HCT116 (cell line): ENCODE results near the gene TTBK1. TPM values are rescaled to one million over a fixed set of nuclear protein-coding genes. Genes with fewer than 3 reads are reported as not detected.

Source experiments
- ATAC-seq: fragments of 200-7000 bp; cut with Tn5 transposase; 2 replicates; pipeline ENCODE4 v1.9.1; 2020; ENCODE audit warnings: mild to moderate bottlenecking, moderate library complexity
- BruUV-seq: library from RNA; stranded (reverse); fragments of 400-500 nt; replicated peaks from 2 replicates; lab custom pipeline; 2021; lab: Mats Ljungman, UMichigan
- CTCF ChIA-PET: fragments of 300-600 bp; sonication (Branson Sonifier 250); formaldehyde crosslinking; loops from one replicate; lab custom pipeline; 2021; ENCODE audit warnings: antibody characterized with exemption; lab: Charles Lee
- POLR2A ChIA-PET: fragments of 300-600, 350-600 bp; sonication (Branson Sonifier 250); formaldehyde crosslinking; loops from one replicate; lab custom pipeline; 2021; ENCODE audit warnings: antibody characterized with exemption; lab: Charles Lee
- RAD21 ChIA-PET, 2 experiments: fragments of 300-600 bp; sonication (Branson Sonifier 250); formaldehyde crosslinking; loops; one replicate each; lab custom pipeline; 2023; ENCODE audit warnings: low total read pairs in 2 of 2; ENCODE audit not compliant: uncharacterized antibody in 2 of 2, unreplicated experiment in 2 of 2, low non-redundant PET in 1 of 2; lab: Charles Lee
- DNase-seq: peaks from one replicate; pipeline ENCODE4 v3.0.0-alpha.2; 2010; ENCODE audit warnings: low read depth, low spot score
- H2AFZ ChIP-seq: fragments of 200-600 bp; shearing (Covaris generic), sonication (generic); 2 replicates; pipeline ENCODE4 v1.6.1; 2017; ENCODE audit warnings: low read depth, mixed run types, mixed read lengths, antibody characterized with exemption, low read length; ENCODE audit not compliant: poor library complexity, severe bottlenecking
- H3K27ac ChIP-seq: 2 replicates; pipeline ENCODE4 v1.5.1; 2012; ENCODE audit warnings: low read depth, low read length
- H3K27me3 ChIP-seq: fragments of 200-600 bp; sonication (generic); 2 replicates; pipeline ENCODE4 v1.6.1; 2016; ENCODE audit warnings: mixed run types, low read length, mixed read lengths; ENCODE audit not compliant: insufficient read depth
- H3K36me3 ChIP-seq, 2 experiments: fragments of 200-500 bp in 1 of 2; fragments of 200-600 bp in 1 of 2; sonication (Bioruptor generic) in 1 of 2; sonication (generic) in 1 of 2; 2 replicates each; pipeline versions ENCODE4 v1.5.1 to v1.6.1; 2014 to 2016; ENCODE audit warnings: low read length in 2 of 2, inconsistent platforms in 1 of 2, mixed read lengths in 1 of 2, mixed run types in 1 of 2; ENCODE audit not compliant: insufficient read depth in 2 of 2, control insufficient read depth in 1 of 2
- H3K4me1 ChIP-seq, 2 experiments: fragments of 200-600 bp in 1 of 2; sonication (generic) in 1 of 2; 2 replicates each; pipeline versions ENCODE4 v1.5.1 to v1.6.1; 2012 to 2017; ENCODE audit warnings: low read length in 2 of 2, inconsistent platforms in 1 of 2, mild to moderate bottlenecking in 1 of 2, mixed read lengths in 1 of 2, mixed run types in 1 of 2, moderate library complexity in 1 of 2; ENCODE audit not compliant: insufficient read depth in 2 of 2, control insufficient read depth in 1 of 2
- H3K4me2 ChIP-seq: fragments of 200-600 bp; sonication (generic); 2 replicates; pipeline ENCODE4 v1.6.1; 2017; ENCODE audit warnings: mixed run types, low read length, mixed read lengths
- H3K4me3 ChIP-seq, 2 experiments: fragments of 200-600 bp in 1 of 2; sonication (generic) in 1 of 2; replicated peaks in 1 of 2; 2 replicates each; pipeline ENCODE4 v1.5.1; 2011 to 2016; ENCODE audit warnings: low read length in 2 of 2, control low read depth in 1 of 2, low read depth in 1 of 2, mild to moderate bottlenecking in 1 of 2, mixed read lengths in 1 of 2, mixed run types in 1 of 2
- H3K79me2 ChIP-seq: fragments of 200-600 bp; sonication (generic); 2 replicates; pipeline ENCODE4 v1.6.1; 2017; ENCODE audit warnings: mild to moderate bottlenecking, mixed run types, low read length, moderate library complexity, mixed read lengths; ENCODE audit not compliant: insufficient read depth
- H3K9ac ChIP-seq: fragments of 200-600 bp; sonication (generic); 2 replicates; pipeline ENCODE4 v1.6.1; 2016; ENCODE audit warnings: low read length, mixed read lengths
- H3K9me2 ChIP-seq: fragments of 200-600 bp; sonication (generic), shearing (Covaris generic); 2 replicates; pipeline ENCODE4 v1.6.1; 2017; ENCODE audit warnings: mixed run types, mild to moderate bottlenecking, moderate library complexity; ENCODE audit not compliant: insufficient read depth
- H3K9me3 ChIP-seq, 2 experiments: fragments of 200-500 bp in 1 of 2; fragments of 200-600 bp in 1 of 2; sonication (Bioruptor generic) in 1 of 2; sonication (generic) in 1 of 2; 2 replicates each; pipeline ENCODE4 v1.6.1; 2014 to 2017; ENCODE audit warnings: low read length in 2 of 2, mixed read lengths in 2 of 2, inconsistent platforms in 1 of 2, low read depth in 1 of 2, mild to moderate bottlenecking in 1 of 2, mixed run types in 1 of 2, moderate library complexity in 1 of 2; ENCODE audit not compliant: control insufficient read depth in 1 of 2, insufficient read depth in 1 of 2
- H4K20me1 ChIP-seq: fragments of 200-600 bp; sonication (generic), shearing (Covaris generic); 2 replicates; pipeline ENCODE4 v1.6.1; 2017; ENCODE audit warnings: mixed run types, mild to moderate bottlenecking, moderate library complexity; ENCODE audit not compliant: insufficient read depth
- ELF1 ChIP-seq: IDR thresholded peaks from 2 replicates; pipeline ENCODE4 v1.6.1; 2012; ENCODE audit warnings: low read depth, borderline replicate concordance
- EZH2 ChIP-seq: fragments of 200-600 bp; sonication (generic); IDR thresholded peaks from 2 replicates; pipeline ENCODE4 v1.6.1; 2017; ENCODE audit warnings: antibody characterized with exemption, mixed run types
- FOSL1 ChIP-seq: IDR thresholded peaks from 2 replicates; pipeline ENCODE4 v1.6.1; 2012; ENCODE audit warnings: low read depth
- SIN3A ChIP-seq: IDR thresholded peaks from 2 replicates; pipeline ENCODE4 v1.6.1; 2012; ENCODE audit warnings: low read depth
- TCF7L2 ChIP-seq: IDR thresholded peaks from 2 replicates; pipeline ENCODE4 v1.7.0; 2011; ENCODE audit warnings: borderline replicate concordance, inconsistent platforms; ENCODE audit not compliant: insufficient read depth, insufficient read length; ENCODE audit errors: extremely low read depth
- YY1 ChIP-seq: IDR thresholded peaks from 2 replicates; pipeline ENCODE4 v1.6.1; 2011; ENCODE audit warnings: low read length, low read depth, moderate library complexity, mild to moderate bottlenecking; ENCODE audit not compliant: insufficient replicate concordance; ENCODE audit errors: extremely low read depth
- ZFX ChIP-seq: fragments of 450-650 bp; IDR thresholded peaks from 2 replicates; pipeline ENCODE4 v1.6.1; 2017
- intact Hi-C: fragments of 100-400 bp; cut with micrococcal nuclease; formaldehyde crosslinking; loops from 2 replicates; pipeline ENCODE4 v1.10.0; 2022
- total RNA-seq: library from RNA; stranded (reverse); gene quantifications from one replicate; pipeline ENCODE4 v1.2.1, GENCODE V29; 2021; ENCODE audit not compliant: unreplicated experiment
- TF ChIP-seq, protein P1 (sequence below): IDR thresholded peaks from 2 replicates; pipeline ENCODE4 v1.6.1; 2012
- TF ChIP-seq, protein P2 (sequence below): IDR thresholded peaks from 2 replicates; pipeline ENCODE4 v1.6.1; 2011; ENCODE audit warnings: mild to moderate bottlenecking, low read length, moderate library complexity; ENCODE audit not compliant: insufficient replicate concordance; ENCODE audit errors: extremely low read depth
- TF ChIP-seq, protein P3 (sequence below): IDR thresholded peaks from 2 replicates; pipeline ENCODE4 v1.6.1; 2012

Gene TTBK1
- total RNA-seq, 1 experiment from 2014 or later = not detected

DNA sequence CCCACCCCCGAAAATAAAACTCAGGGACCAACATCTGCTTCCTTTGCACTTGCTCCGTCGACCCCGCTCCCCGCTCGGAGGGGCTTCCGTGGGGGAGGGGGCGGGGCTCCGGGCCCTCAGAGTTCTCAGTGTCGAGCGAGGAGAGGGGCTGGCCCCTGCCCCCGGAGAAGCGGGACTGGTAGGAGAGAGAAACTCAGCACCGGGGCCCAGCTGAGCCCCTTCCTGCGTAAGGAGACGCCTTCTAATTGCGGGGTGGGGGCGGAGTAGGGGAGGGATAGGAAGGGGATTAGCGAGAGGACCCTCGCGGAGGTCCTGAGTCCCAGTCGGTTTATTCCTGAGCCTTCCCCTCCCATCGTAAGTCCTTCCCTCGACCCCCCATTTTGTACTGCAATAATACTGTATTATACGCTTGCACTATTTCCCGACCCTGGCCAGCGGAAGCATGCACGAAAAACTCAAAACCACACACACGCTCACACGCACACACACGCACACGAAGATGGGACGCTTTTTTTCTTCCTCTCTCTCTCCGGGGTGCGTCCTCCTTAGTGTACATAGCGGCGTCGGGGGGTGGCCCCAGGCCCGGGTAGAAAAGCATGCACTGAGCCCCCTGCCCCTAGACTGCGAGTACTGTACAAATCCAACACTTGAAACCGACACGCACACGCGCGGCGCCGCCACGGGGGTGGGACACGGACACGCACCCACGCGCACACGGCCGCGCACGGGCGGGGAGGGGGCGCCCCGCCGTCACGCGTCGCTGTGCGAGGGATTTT, 32.7 kb downstream of the TTBK1 start:
- Histone ChIP-seq H3K4me3 (no peak overlapping the region), H3K4me2 (no peak overlapping the region), H2AFZ (no peak overlapping the region), H3K27ac (no peak overlapping the region), H3K9me2 (no peaks in the 10 kb centered on the region), H3K36me3 (no peaks in the 10 kb centered on the region), H3K9ac (no peak overlapping the region), H3K9me3 (no peaks in the 10 kb centered on the region), H3K4me1 (peaks cover 0 to 12% of the 10 kb centered on the region in 2 experiments; a peak in 2 of 4 replicates), H4K20me1 (no peaks in the 10 kb centered on the region), H3K79me2 (no peaks in the 10 kb centered on the region), H3K27me3 (no peaks in the 10 kb centered on the region)
- ATAC-seq = no peak
- TF ChIP-seq ZFX = no peak
- TF ChIP-seq, protein P1, sequence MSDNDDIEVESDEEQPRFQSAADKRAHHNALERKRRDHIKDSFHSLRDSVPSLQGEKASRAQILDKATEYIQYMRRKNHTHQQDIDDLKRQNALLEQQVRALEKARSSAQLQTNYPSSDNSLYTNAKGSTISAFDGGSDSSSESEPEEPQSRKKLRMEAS = no peak
- TF ChIP-seq FOSL1 = no peak
- no peak for TF ChIP-seq EZH2
- TF ChIP-seq ELF1 = no peak
- TF ChIP-seq YY1 = no peak
- TF ChIP-seq SIN3A = no peak
- TF ChIP-seq, protein P2, sequence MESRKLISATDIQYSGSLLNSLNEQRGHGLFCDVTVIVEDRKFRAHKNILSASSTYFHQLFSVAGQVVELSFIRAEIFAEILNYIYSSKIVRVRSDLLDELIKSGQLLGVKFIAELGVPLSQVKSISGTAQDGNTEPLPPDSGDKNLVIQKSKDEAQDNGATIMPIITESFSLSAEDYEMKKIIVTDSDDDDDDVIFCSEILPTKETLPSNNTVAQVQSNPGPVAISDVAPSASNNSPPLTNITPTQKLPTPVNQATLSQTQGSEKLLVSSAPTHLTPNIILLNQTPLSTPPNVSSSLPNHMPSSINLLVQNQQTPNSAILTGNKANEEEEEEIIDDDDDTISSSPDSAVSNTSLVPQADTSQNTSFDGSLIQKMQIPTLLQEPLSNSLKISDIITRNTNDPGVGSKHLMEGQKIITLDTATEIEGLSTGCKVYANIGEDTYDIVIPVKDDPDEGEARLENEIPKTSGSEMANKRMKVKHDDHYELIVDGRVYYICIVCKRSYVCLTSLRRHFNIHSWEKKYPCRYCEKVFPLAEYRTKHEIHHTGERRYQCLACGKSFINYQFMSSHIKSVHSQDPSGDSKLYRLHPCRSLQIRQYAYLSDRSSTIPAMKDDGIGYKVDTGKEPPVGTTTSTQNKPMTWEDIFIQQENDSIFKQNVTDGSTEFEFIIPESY = no peak
- TF ChIP-seq, protein P3, sequence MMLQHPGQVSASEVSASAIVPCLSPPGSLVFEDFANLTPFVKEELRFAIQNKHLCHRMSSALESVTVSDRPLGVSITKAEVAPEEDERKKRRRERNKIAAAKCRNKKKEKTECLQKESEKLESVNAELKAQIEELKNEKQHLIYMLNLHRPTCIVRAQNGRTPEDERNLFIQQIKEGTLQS = no peak
- no peak for TF ChIP-seq TCF7L2
- intact Hi-C loops = no loop called here
- DNase-seq = no peak
- RAD21 ChIA-PET = no interaction called here
- no TSS peak for BruUV-seq
- POLR2A ChIA-PET = no interaction called here
- CTCF ChIA-PET = no interaction called here
